HG03354 (cell line): ENCODE results near the gene PSMD5.
A peak's percentile ranks its signal among the peaks of the same experiment; 100 is the strongest.
"Not testable (repeated sequence)": the region's sequence is repeated elsewhere in the genome, so short reads cannot be mapped to it uniquely, and the experiment has no call there.

Experiments used
- ATAC-seq: cut with Tn5 transposase; IDR thresholded peaks from one replicate; pipeline ENCODE4 v1.9.1; 2021; ENCODE audit warnings: mild to moderate bottlenecking; ENCODE audit not compliant: unreplicated experiment, poor library complexity, severe bottlenecking

PSMD5 gene

GRCh38 chr9:120830151-120830550, 12.6 kb downstream of the PSMD5 start:
- ATAC-seq: no peak

GRCh38 chr9:120829650-120830049, 13.1 kb downstream of the PSMD5 start:
- no peak for ATAC-seq

GRCh38 chr9:120820095-120820494, 22.6 kb downstream of the PSMD5 start:
- no peak for ATAC-seq

GRCh38 chr9:120818595-120818994, 24.1 kb downstream of the PSMD5 start:
- ATAC-seq: no peak

- no peak for ATAC-seq
Observed at GRCh38 chr9:120815075-120815474, 27.6 kb downstream of the PSMD5 start.

GRCh38 chr9:120808931-120809330, 33.8 kb downstream of the PSMD5 start:
- no peak for ATAC-seq

GRCh38 chr9:120807607-120808379, 34.9 kb downstream of the PSMD5 start:
- no peak for ATAC-seq

GRCh38 chr9:120804784-120805363, 37.8 kb downstream of the PSMD5 start:
- not testable (repeated sequence) for ATAC-seq

- no peak for ATAC-seq
Observed at GRCh38 chr9:120801441-120801840, 41.3 kb downstream of the PSMD5 start.

- ATAC-seq: peak; percentile 94
Observed at GRCh38 chr9:120792898-120793765, 49.6 kb downstream of the PSMD5 start, which contains the start of gene FBXW2. Gene FBXW2, minus strand, starts transcription at chr9:120793416. Its CDS starts 5,158 bp downstream, at chr9:120788258.

GRCh38 chr9:120791161-120791560, 51.6 kb downstream of the PSMD5 start:
- no peak for ATAC-seq

- ATAC-seq: no peak
Observed at GRCh38 chr9:120787933-120788332, 54.8 kb downstream of the PSMD5 start.

- ATAC-seq: no peak
Observed at GRCh38 chr9:120783602-120784047, 59.1 kb downstream of the PSMD5 start.

GRCh38 chr9:120781236-120781635, 61.5 kb downstream of the PSMD5 start:
- no peak for ATAC-seq

GRCh38 chr9:120780367-120780766, 62.4 kb downstream of the PSMD5 start:
- ATAC-seq: no peak

- ATAC-seq: no peak
Observed at GRCh38 chr9:120779227-120779626, 63.5 kb downstream of the PSMD5 start.

- ATAC-seq: no peak
Observed at GRCh38 chr9:120778758-120779157, 64.0 kb downstream of the PSMD5 start.

- ATAC-seq: no peak
Observed at GRCh38 chr9:120777229-120777628, 65.5 kb downstream of the PSMD5 start.

- ATAC-seq: no peak
Observed at GRCh38 chr9:120776788-120777187, 65.9 kb downstream of the PSMD5 start.

- no peak for ATAC-seq
Observed at GRCh38 chr9:120775859-120776258, 66.9 kb downstream of the PSMD5 start.
